GM12801 (cell line): ENCODE results near the gene METTL5.

Experiments
- CTCF ChIP-seq: IDR thresholded peaks from one replicate; pipeline ENCODE4 v1.5.1; 2011; ENCODE audit warnings: control low read depth; ENCODE audit not compliant: insufficient read length; ENCODE audit errors: extremely low read depth

The METTL5 gene

GRCh38 chr2:169767243-169767888 lies 57.3 kb downstream of the METTL5 start:
- TF ChIP-seq CTCF, result no peak

- TF ChIP-seq CTCF, result no peak
Observed at GRCh38 chr2:169765523-169765922, 59.2 kb downstream of the METTL5 start.

GRCh38 chr2:169761970-169762292 lies 62.8 kb downstream of the METTL5 start:
- TF ChIP-seq CTCF, result no peak
